Measurements from ENCODE around the gene FOXF2.

The FOXF2 gene

DNA sequence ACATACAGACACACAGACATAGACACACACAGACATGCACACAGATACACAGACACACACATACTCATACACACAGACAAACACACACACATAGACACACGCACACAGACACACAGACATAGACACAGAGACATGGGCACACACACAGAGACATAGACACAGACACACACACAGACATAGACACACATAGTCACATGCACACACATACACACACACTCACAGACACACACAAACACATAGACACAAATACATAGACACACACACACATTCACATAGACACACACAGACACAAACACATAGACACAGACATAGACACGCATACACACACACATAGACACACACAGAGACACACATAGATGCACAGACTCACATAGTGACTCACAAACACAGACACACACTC is 13.5 kb downstream of the FOXF2 start:
- TF ChIP-seq, protein P1, sequence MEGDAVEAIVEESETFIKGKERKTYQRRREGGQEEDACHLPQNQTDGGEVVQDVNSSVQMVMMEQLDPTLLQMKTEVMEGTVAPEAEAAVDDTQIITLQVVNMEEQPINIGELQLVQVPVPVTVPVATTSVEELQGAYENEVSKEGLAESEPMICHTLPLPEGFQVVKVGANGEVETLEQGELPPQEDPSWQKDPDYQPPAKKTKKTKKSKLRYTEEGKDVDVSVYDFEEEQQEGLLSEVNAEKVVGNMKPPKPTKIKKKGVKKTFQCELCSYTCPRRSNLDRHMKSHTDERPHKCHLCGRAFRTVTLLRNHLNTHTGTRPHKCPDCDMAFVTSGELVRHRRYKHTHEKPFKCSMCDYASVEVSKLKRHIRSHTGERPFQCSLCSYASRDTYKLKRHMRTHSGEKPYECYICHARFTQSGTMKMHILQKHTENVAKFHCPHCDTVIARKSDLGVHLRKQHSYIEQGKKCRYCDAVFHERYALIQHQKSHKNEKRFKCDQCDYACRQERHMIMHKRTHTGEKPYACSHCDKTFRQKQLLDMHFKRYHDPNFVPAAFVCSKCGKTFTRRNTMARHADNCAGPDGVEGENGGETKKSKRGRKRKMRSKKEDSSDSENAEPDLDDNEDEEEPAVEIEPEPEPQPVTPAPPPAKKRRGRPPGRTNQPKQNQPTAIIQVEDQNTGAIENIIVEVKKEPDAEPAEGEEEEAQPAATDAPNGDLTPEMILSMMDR (IDR thresholded peaks at IDR 0.05; ENCODE audit: low read depth, low read length), result no peak

DNA sequence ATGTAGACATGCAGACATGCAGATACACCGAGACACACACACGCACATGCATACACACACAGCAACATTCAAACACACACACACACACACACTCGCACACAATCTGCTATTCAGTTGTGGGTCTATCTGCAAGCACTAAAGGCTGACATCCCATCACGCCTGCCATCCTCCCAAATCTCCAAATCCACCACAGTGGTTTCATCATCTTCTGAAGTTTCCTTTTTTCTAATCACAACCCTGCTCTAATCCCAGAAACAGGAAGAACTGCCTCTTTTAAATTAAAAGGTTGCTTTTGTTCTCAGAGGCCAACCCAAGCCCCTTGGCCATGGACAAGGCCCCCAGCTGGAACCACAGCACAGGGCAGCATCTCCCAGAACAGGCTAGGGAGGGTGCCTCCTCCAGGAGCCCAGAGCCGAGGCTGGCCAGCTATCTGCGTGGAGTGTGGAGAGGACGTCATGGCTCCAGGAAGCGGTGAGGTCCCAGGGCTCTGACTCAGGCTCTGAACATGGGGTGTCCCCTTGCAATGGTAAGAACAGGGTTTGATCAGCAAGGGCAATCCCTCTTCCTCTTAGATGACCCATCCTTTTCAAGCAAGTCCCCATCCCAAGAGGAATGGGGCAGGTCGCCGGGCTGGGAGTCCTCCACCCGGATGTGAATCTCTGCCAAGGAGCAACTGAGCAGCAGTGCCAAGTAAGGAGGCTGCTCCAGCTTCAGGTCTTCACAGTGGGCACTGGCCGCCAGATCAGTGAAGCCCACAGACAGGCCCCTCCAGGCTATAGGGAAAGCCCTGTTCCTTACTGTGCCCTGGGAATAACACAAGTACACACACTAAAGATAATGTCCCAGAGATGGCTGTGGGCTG is 14.7 kb downstream of the FOXF2 start:
- TF ChIP-seq, protein P1 (IDR thresholded peaks at IDR 0.05; ENCODE audit: low read depth, low read length), result no peak

More for the DNA sequence above, 13.5 kb downstream of the FOXF2 start:
- H3K4me3 ChIP-seq (ENCODE audit: low read depth, low read length), result no peak overlapping the region

DNA sequence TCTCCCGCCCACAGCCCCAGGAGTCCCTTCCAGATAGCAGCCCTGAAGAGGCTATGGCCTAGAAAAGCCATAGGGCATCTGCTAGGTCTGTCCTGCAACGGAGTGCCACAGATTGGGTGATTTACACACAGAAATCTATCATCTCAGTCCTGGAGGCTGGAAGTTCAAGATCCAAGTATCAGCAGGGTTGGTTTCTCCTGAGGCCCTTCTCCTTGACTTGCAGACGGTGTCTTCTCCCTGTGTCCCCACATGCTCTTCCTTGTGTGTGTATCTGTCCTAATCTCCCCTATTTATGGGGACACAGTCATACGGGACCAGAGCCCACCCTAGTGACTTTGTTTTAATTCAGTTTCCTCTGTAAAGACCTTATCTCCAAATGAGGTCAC is 15.3 kb downstream of the FOXF2 start:
- no peak overlapping the region for H3K4me3 ChIP-seq (ENCODE audit: low read depth, low read length)
- TF ChIP-seq, protein P1 (IDR thresholded peaks at IDR 0.05; ENCODE audit: low read depth, low read length), result no peak

More for the DNA sequence above, 14.7 kb downstream of the FOXF2 start:
- no peak overlapping the region for H3K4me3 ChIP-seq (ENCODE audit: low read depth, low read length)

DNA sequence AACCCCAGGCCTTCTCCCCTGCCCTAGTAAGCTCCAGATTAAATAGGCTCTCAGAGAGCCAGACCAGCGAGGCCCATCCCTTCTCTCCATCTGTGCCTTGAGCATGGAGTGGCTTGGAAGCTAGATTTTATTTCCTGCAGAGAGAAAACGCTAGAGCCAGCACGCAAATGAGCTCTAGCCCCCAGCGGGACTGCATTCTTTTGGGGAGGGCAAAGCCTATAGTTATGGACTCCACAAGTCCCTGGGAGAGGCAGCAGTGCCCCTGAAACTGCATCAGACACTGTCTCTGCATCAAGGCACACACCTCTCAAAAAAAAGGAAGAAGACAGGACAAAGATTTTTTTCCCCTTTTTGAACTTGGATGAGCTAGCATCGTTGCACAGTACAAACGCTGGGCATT is 15.8 kb downstream of the FOXF2 start:
- TF ChIP-seq, protein P1 (IDR thresholded peaks at IDR 0.05; ENCODE audit: low read depth, low read length), result no peak
- no peak overlapping the region for H3K4me3 ChIP-seq (ENCODE audit: low read depth, low read length)

DNA sequence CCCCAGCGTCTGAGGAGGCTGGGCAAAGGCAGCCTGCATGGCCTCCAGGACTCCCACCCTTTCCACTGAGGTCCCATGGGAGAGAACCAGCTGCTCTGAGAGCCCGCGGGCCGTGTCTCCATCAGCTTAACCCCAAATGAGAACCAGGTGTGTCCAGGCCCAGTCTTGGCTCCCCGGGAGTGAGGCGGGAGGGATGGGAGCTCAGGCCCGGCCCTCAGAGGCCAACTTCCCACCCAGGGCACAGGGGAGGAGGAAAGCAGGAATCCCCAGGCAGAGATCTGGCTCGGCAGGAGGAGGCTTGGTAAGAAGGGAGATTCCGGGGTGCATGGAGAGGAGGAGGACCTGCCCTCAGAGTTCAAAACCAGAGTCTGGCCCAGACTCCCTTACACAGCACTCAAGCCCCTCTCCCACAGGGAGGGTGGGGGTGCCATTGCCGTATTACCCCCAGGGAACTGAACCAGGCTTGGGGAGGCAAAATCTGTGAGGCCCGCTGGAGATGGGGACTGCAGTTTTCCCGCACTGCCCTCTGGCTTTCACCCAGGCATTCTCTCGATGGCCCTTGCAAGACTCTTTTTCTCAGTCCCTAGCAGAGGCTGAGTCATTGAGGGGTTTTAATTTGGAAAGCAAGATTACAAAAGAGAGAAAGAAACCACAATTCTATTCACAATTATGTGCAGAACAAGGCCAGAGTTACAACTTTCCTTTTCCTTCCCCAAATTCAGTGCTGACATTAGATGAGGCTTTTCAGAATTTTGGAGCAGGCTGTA is 17.1 kb downstream of the FOXF2 start:
- TF ChIP-seq, protein P1 (IDR thresholded peaks at IDR 0.05; ENCODE audit: low read depth, low read length), result no peak

DNA sequence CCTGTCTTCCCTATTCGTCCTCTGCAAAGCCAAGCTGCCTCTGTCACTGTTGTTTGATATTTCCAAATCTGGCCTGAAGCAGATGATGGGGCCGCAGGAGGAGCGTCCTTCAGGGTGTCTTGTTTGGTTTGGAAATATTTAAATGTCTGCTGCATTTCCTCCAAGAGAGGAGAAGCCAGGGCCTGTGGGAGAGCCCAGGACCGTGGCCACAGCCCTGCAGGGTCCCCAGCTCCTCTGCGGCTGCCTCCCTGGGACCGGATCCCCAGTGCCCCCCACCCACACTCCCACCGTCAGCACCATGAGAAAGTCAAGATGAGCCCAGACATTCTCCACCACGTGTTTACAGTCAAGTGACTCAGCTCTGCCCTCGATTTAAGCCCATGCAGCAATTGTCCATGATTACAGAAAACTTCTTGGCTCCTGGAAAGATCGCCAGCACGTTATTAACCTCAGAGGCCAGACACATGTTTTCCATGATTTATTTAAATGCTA is 18.2 kb downstream of the FOXF2 start:
- no peak overlapping the region for H3K4me3 ChIP-seq (ENCODE audit: low read depth, low read length)
- TF ChIP-seq, protein P1 (IDR thresholded peaks at IDR 0.05; ENCODE audit: low read depth, low read length), result no peak

More for the DNA sequence above, 17.1 kb downstream of the FOXF2 start:
- H3K4me3 ChIP-seq (ENCODE audit: low read depth, low read length), result no peak overlapping the region

Data from WI38 (cell line).